ENCODE data around the gene ABCB8. TPM values are rescaled to one million over a fixed set of nuclear protein-coding genes. Genes with fewer than 3 reads are reported as not detected.

Gene ABCB8
- total RNA-seq, 4 donors from 2014 or later = 21.0 to 49.0 (median 31.6) TPM

- Histone ChIP-seq H3K27ac (peak overlapping the region in 1 of 4 donors; percentile 50), H3K36me3 (no peaks in the 10 kb centered on the region), H3K4me1 (peaks cover 0 to 18% (median 4%) of the 10 kb centered on the region in 4 donors), H3K27me3 (peaks cover 0 to 44% of the 10 kb centered on the region in 2 donors), H3K9me3 (peaks cover 0 to 5% (median 0%) of the 10 kb centered on the region in 4 donors), H3K4me3 (peak overlapping the region in 1 of 4 donors; percentile 2)
- DNase-seq (ENCODE audit: low spot score in 2 of 2) = peak in 1 of 2 donors; percentile 33
- TF ChIP-seq POLR2A (IDR thresholded peaks at IDR 0.05) (no peak), CTCF (IDR thresholded peaks at IDR 0.05) (peak; percentile 79 to 84 (median 81)), EP300 (IDR thresholded peaks at IDR 0.05) (peak in 1 of 2 donors; percentile 19)
- WGBS, 2 donors = 14 to 16% methylated on average over 27 to 31 of the region's 31 CpGs
These were observed 39.7 kb upstream of the ABCB8 start for GRCh38 chr7:150988230-150989226.

GRCh38 chr7:150989456-150989855 is 38.8 kb upstream of the ABCB8 start:
- no peak for TF ChIP-seq POLR2A (IDR thresholded peaks at IDR 0.05)
- TF ChIP-seq EP300 (IDR thresholded peaks at IDR 0.05) = no peak
- Histone ChIP-seq H3K4me1 (peaks cover 0 to 18% (median 4%) of the 10 kb centered on the region in 4 donors), H3K27me3 (peaks cover 0 to 41% of the 10 kb centered on the region in 2 donors), H3K4me3 (no peak overlapping the region), H3K27ac (peak overlapping the region in 1 of 4 donors; percentile 50), H3K9me3 (peaks cover 0 to 5% (median 0%) of the 10 kb centered on the region in 4 donors), H3K36me3 (no peaks in the 10 kb centered on the region)
- DNase-seq (ENCODE audit: low spot score in 2 of 2) = no peak
- 54 to 59% methylated on average over 7 of the region's 7 CpGs for WGBS, 2 donors

- WGBS, 2 donors = 81 to 88% methylated on average over 12 of the region's 12 CpGs
- no peak within 1 kb of the TSS for H3K4me3 ChIP-seq
- TF ChIP-seq EP300 (IDR thresholded peaks at IDR 0.05) (no peak), CTCF (IDR thresholded peaks at IDR 0.05) (no peak), POLR2A (IDR thresholded peaks at IDR 0.05) (no peak)
- peaks cover 0 to 5% (median 0%) of the 10 kb centered on the region in 4 donors for H3K9me3 ChIP-seq
- no peak for DNase-seq (ENCODE audit: low spot score in 2 of 2)
- H3K27ac ChIP-seq = no peak within 1 kb of the TSS
- peaks cover 0 to 27% (median 4%) of the 10 kb centered on the region in 4 donors for H3K4me1 ChIP-seq
- H3K27me3 ChIP-seq = peaks cover 0 to 35% of the 10 kb centered on the region in 2 donors
- no peaks in the 10 kb centered on the region for H3K36me3 ChIP-seq
These were observed 37.6 kb upstream of the ABCB8 start, which contains the start of gene NOS3 for GRCh38 chr7:150990416-150991186. Gene NOS3 (plus strand): TSS chr7:150991017. CDS start chr7:150993804, 2,787 bp downstream.

- Histone ChIP-seq H3K4me3 (no peak overlapping the region), H3K27me3 (peaks cover 0 to 37% of the 10 kb centered on the region in 2 donors), H3K4me1 (peaks cover 0 to 29% (median 4%) of the 10 kb centered on the region in 4 donors), H3K9me3 (peaks cover 0 to 5% (median 0%) of the 10 kb centered on the region in 4 donors), H3K36me3 (no peaks in the 10 kb centered on the region), H3K27ac (peak overlapping the region in 1 of 4 donors; percentile 52)
- 74 to 82% methylated on average over 5 of the region's 6 CpGs for WGBS, 2 donors
- TF ChIP-seq CTCF (IDR thresholded peaks at IDR 0.05) (no peak), EP300 (IDR thresholded peaks at IDR 0.05) (no peak), POLR2A (IDR thresholded peaks at IDR 0.05) (no peak)
- DNase-seq (ENCODE audit: low spot score in 2 of 2) = no peak
These were observed 36.1 kb upstream of the ABCB8 start for GRCh38 chr7:150992051-150992640.

GRCh38 chr7:150992833-150993302 is 35.4 kb upstream of the ABCB8 start:
- Histone ChIP-seq H3K27me3 (peaks cover 0 to 38% of the 10 kb centered on the region in 2 donors), H3K4me3 (no peak overlapping the region), H3K9me3 (peaks cover 0 to 5% (median 0%) of the 10 kb centered on the region in 4 donors), H3K4me1 (peaks cover 0 to 29% (median 4%) of the 10 kb centered on the region in 4 donors), H3K36me3 (no peaks in the 10 kb centered on the region), H3K27ac (peak overlapping the region in 1 of 4 donors; percentile 52)
- WGBS, 2 donors = 30 to 37% methylated on average over 5 of the region's 5 CpGs
- no peak for DNase-seq (ENCODE audit: low spot score in 2 of 2)
- no peak for TF ChIP-seq CTCF (IDR thresholded peaks at IDR 0.05)

All from tibial nerve (tissue), 4 donors.